ENCODE data around the gene PLIN5.

GRCh38 chr19:4541114-4541805 lies 6.2 kb upstream of the PLIN5 start:
- TF ChIP-seq GATA3 (IDR thresholded peaks at IDR 0.05; ENCODE audit: low read depth, low read length) (no peak), GATA2 (IDR thresholded peaks at IDR 0.05; ENCODE audit: low read depth, low read length) (no peak)

Measured in SH-SY5Y (cell line).